SK-N-SH (cell line): ENCODE data around the gene LAMTOR2.

ENCODE experiments used
- MAX ChIP-seq: IDR thresholded peaks from 2 replicates; pipeline ENCODE4 v1.4.0; 2012; ENCODE audit warnings: low read depth
- TF ChIP-seq, protein P1 (sequence below): IDR thresholded peaks from 2 replicates; pipeline ENCODE4 v1.4.0; 2012; ENCODE audit warnings: low read depth, borderline replicate concordance
- TF ChIP-seq, protein P2 (sequence below): fragments of 200-600 bp; sonication (generic); IDR thresholded peaks from 2 replicates; pipeline ENCODE4 v1.6.1; 2017; ENCODE audit warnings: antibody characterized with exemption, mild to moderate bottlenecking, moderate library complexity

GRCh38 chr1:156012051-156012817, 42.3 kb upstream of the LAMTOR2 start:
- TF ChIP-seq, protein P1, sequence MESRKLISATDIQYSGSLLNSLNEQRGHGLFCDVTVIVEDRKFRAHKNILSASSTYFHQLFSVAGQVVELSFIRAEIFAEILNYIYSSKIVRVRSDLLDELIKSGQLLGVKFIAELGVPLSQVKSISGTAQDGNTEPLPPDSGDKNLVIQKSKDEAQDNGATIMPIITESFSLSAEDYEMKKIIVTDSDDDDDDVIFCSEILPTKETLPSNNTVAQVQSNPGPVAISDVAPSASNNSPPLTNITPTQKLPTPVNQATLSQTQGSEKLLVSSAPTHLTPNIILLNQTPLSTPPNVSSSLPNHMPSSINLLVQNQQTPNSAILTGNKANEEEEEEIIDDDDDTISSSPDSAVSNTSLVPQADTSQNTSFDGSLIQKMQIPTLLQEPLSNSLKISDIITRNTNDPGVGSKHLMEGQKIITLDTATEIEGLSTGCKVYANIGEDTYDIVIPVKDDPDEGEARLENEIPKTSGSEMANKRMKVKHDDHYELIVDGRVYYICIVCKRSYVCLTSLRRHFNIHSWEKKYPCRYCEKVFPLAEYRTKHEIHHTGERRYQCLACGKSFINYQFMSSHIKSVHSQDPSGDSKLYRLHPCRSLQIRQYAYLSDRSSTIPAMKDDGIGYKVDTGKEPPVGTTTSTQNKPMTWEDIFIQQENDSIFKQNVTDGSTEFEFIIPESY = no peak
- TF ChIP-seq, protein P2, sequence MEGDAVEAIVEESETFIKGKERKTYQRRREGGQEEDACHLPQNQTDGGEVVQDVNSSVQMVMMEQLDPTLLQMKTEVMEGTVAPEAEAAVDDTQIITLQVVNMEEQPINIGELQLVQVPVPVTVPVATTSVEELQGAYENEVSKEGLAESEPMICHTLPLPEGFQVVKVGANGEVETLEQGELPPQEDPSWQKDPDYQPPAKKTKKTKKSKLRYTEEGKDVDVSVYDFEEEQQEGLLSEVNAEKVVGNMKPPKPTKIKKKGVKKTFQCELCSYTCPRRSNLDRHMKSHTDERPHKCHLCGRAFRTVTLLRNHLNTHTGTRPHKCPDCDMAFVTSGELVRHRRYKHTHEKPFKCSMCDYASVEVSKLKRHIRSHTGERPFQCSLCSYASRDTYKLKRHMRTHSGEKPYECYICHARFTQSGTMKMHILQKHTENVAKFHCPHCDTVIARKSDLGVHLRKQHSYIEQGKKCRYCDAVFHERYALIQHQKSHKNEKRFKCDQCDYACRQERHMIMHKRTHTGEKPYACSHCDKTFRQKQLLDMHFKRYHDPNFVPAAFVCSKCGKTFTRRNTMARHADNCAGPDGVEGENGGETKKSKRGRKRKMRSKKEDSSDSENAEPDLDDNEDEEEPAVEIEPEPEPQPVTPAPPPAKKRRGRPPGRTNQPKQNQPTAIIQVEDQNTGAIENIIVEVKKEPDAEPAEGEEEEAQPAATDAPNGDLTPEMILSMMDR = no peak
- no peak for TF ChIP-seq MAX
